Fibroblast of the conjunctiva (primary cell): ENCODE results near the gene MORN5.

Experiments
- DNase-seq: peaks from one replicate; pipeline ENCODE4 v3.0.0-alpha.2; 2010; ENCODE audit warnings: low read depth

The MORN5 gene

GRCh38 chr9:122125158-122125508, 34.6 kb upstream of the MORN5 start:
- DNase-seq: peak; percentile 53

- DNase-seq: no peak
Measured at GRCh38 chr9:122125509-122126330, 34.0 kb upstream of the MORN5 start.

- DNase-seq: no peak
Measured at GRCh38 chr9:122126331-122127261, 33.1 kb upstream of the MORN5 start.

- no peak for DNase-seq
Measured at GRCh38 chr9:122127396-122127798, 32.3 kb upstream of the MORN5 start.

- DNase-seq: no peak
Measured at GRCh38 chr9:122128007-122128968, 31.4 kb upstream of the MORN5 start.

- no peak for DNase-seq
Measured at GRCh38 chr9:122128969-122129343, 30.8 kb upstream of the MORN5 start.

GRCh38 chr9:122129969-122130368, 29.7 kb upstream of the MORN5 start:
- no peak for DNase-seq

- no peak for DNase-seq
Measured at GRCh38 chr9:122130837-122131236, 28.9 kb upstream of the MORN5 start.

GRCh38 chr9:122131401-122132001, 28.2 kb upstream of the MORN5 start:
- DNase-seq: no peak

- no peak for DNase-seq
Measured at GRCh38 chr9:122132539-122132938, 27.2 kb upstream of the MORN5 start.

- DNase-seq: no peak
Measured at GRCh38 chr9:122133263-122133983, 26.3 kb upstream of the MORN5 start.

GRCh38 chr9:122133984-122134535, 25.6 kb upstream of the MORN5 start:
- no peak for DNase-seq

- DNase-seq: no peak
Measured at GRCh38 chr9:122134822-122135528, 24.7 kb upstream of the MORN5 start.

- no peak for DNase-seq
Measured at GRCh38 chr9:122135529-122135859, 24.2 kb upstream of the MORN5 start.

GRCh38 chr9:122138560-122139268, 21.0 kb upstream of the MORN5 start:
- DNase-seq: no peak

GRCh38 chr9:122140368-122141193, 19.1 kb upstream of the MORN5 start:
- DNase-seq: no peak

GRCh38 chr9:122141671-122142070, 18.0 kb upstream of the MORN5 start:
- no peak for DNase-seq

GRCh38 chr9:122143296-122143695, 16.4 kb upstream of the MORN5 start:
- DNase-seq: no peak
